Measurements from ENCODE around the gene CUTA. TPM values are rescaled to one million over a fixed set of nuclear protein-coding genes. Genes with fewer than 3 reads are reported as not detected.
A peak's percentile ranks its signal among the peaks of the same experiment; 100 is the strongest.
"Not testable (repeated sequence)": the region's sequence is repeated elsewhere in the genome, so short reads cannot be mapped to it uniquely, and the experiment has no call there.

Gene CUTA
- total RNA-seq, 1 donor, result 155 TPM

GRCh38 chr6:33391278-33391921, 26.5 kb downstream of the CUTA start, which contains the start of gene KIFC1:
Gene KIFC1 (plus strand): TSS chr6:33391823. CDS start chr6:33391986, 163 bp downstream.
- peak; percentile 100 for DNase-seq (ENCODE audit: low read depth)
- peak; percentile 93 for TF ChIP-seq CTCF (IDR thresholded peaks at IDR 0.05; ENCODE audit: insufficient read depth, low read depth, low read length)
- H3K4me3 ChIP-seq (ENCODE audit: low read depth, low read length), result peak within 1 kb of the TSS; percentile 95

GRCh38 chr6:33390767-33391277, 27.1 kb downstream of the CUTA start:
- no peak for DNase-seq (ENCODE audit: low read depth)
- peak overlapping the region; percentile 39 for H3K4me3 ChIP-seq (ENCODE audit: low read depth, low read length)
- no peak for TF ChIP-seq CTCF (IDR thresholded peaks at IDR 0.05; ENCODE audit: insufficient read depth, low read depth, low read length)

GRCh38 chr6:33390173-33390572, 27.7 kb downstream of the CUTA start:
- no peak for DNase-seq (ENCODE audit: low read depth)
- no peak overlapping the region for H3K4me3 ChIP-seq (ENCODE audit: low read depth, low read length)
- TF ChIP-seq CTCF (IDR thresholded peaks at IDR 0.05; ENCODE audit: insufficient read depth, low read depth, low read length), result no peak

GRCh38 chr6:33384581-33385020, 33.3 kb downstream of the CUTA start:
- TF ChIP-seq CTCF (IDR thresholded peaks at IDR 0.05; ENCODE audit: insufficient read depth, low read depth, low read length), result peak; percentile 63
- no peak overlapping the region for H3K4me3 ChIP-seq (ENCODE audit: low read depth, low read length)
- DNase-seq (ENCODE audit: low read depth), result peak; percentile 78

GRCh38 chr6:33383427-33384185, 34.3 kb downstream of the CUTA start:
- H3K4me3 ChIP-seq (ENCODE audit: low read depth, low read length), result no peak overlapping the region
- no peak for DNase-seq (ENCODE audit: low read depth)
- TF ChIP-seq CTCF (IDR thresholded peaks at IDR 0.05; ENCODE audit: insufficient read depth, low read depth, low read length), result no peak

- H3K4me3 ChIP-seq (ENCODE audit: low read depth, low read length), result no peak overlapping the region
- DNase-seq (ENCODE audit: low read depth), result no peak
- no peak for TF ChIP-seq CTCF (IDR thresholded peaks at IDR 0.05; ENCODE audit: insufficient read depth, low read depth, low read length)
Observed at GRCh38 chr6:33380272-33380981, 37.5 kb downstream of the CUTA start.

- DNase-seq (ENCODE audit: low read depth), result not testable (repeated sequence)
Observed at GRCh38 chr6:33379184-33379583, 38.7 kb downstream of the CUTA start.

More at GRCh38 chr6:33379184-33379583, 38.7 kb downstream of the CUTA start:
- not testable (repeated sequence) for H3K4me3 ChIP-seq (ENCODE audit: low read depth, low read length)
